ENCODE measurements around the gene DPEP3.

DPEP3 gene

DNA sequence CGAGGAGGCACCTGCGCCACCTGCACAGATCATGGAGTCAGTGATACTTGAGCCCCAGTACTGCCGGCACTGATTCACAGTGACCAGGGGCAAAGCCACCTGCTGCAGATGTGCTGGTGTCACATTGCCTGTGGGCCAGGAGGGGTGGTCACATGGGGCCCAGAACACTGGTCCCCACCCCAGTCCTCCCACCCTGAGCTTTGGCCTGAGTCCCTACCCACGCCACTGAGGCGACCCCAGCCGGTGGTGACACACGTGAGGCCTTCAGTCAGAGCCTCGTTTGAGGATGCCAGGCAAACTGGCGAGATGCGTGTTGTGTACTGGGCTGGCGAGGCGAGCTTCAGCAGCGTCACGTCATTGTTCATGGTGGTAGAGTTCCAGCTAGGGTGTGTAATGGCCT is 50.1 kb downstream of the DPEP3 start:
- H3K4me3 ChIP-seq (ENCODE audit: low read depth, low read length, poor library complexity, severe bottlenecking) = no peak overlapping the region
- H3K36me3 ChIP-seq (ENCODE audit: insufficient read depth, low read length) = peaks cover 37% of the 10 kb centered on the region; the same call in 1 of the 2 replicates
- no peaks in the 10 kb centered on the region for H3K27me3 ChIP-seq (ENCODE audit: insufficient read depth, low read length)
- no peaks in the 10 kb centered on the region for H3K9me3 ChIP-seq (ENCODE audit: low read length)
- H3K9me2 ChIP-seq (ENCODE audit: low read depth, low read length) = no peaks in the 10 kb centered on the region
- no peak overlapping the region for H3K27ac ChIP-seq (ENCODE audit: low read depth, low read length, poor library complexity, severe bottlenecking)
- no peak overlapping the region for H2AFZ ChIP-seq (ENCODE audit: low read length)
- H3K4me1 ChIP-seq (ENCODE audit: insufficient read depth, low read length, severe bottlenecking) = peaks cover 25% of the 10 kb centered on the region
- H3F3A ChIP-seq (ENCODE audit: insufficient read depth, low read length) = no peaks in the 10 kb centered on the region
- H3K79me2 ChIP-seq (ENCODE audit: insufficient read depth, low read length) = no peaks in the 10 kb centered on the region
- no peak overlapping the region for H3K9ac ChIP-seq (ENCODE audit: low read length)
- TF ChIP-seq EZH2 (IDR thresholded peaks at IDR 0.05; ENCODE audit: borderline replicate concordance, low read length) = no peak
- no peak for TF ChIP-seq CTCF (IDR thresholded peaks at IDR 0.05; ENCODE audit: low read length)
- H3K4me2 ChIP-seq (ENCODE audit: low read length) = no peak overlapping the region
- H4K20me1 ChIP-seq (ENCODE audit: insufficient read depth, low read length) = no peaks in the 10 kb centered on the region

GRCh38 chr16:67928561-67929364 is 51.5 kb downstream of the DPEP3 start:
- H2AFZ ChIP-seq (ENCODE audit: low read length) = no peak overlapping the region
- H4K20me1 ChIP-seq (ENCODE audit: insufficient read depth, low read length) = no peaks in the 10 kb centered on the region
- H3K27me3 ChIP-seq (ENCODE audit: insufficient read depth, low read length) = no peaks in the 10 kb centered on the region
- H3K36me3 ChIP-seq (ENCODE audit: insufficient read depth, low read length) = peaks cover 24% of the 10 kb centered on the region; the same call in 1 of the 2 replicates
- no peak overlapping the region for H3K27ac ChIP-seq (ENCODE audit: low read depth, low read length, poor library complexity, severe bottlenecking)
- no peak overlapping the region for H3K4me3 ChIP-seq (ENCODE audit: low read depth, low read length, poor library complexity, severe bottlenecking)
- no peaks in the 10 kb centered on the region for H3K9me3 ChIP-seq (ENCODE audit: low read length)
- TF ChIP-seq EZH2 (IDR thresholded peaks at IDR 0.05; ENCODE audit: borderline replicate concordance, low read length) (no peak), CTCF (IDR thresholded peaks at IDR 0.05; ENCODE audit: low read length) (peak; percentile 91)
- no peak overlapping the region for H3K9ac ChIP-seq (ENCODE audit: low read length)
- no peaks in the 10 kb centered on the region for H3K79me2 ChIP-seq (ENCODE audit: insufficient read depth, low read length)
- peaks cover 14% of the 10 kb centered on the region for H3K4me1 ChIP-seq (ENCODE audit: insufficient read depth, low read length, severe bottlenecking)
- H3K4me2 ChIP-seq (ENCODE audit: low read length) = no peak overlapping the region
- no peaks in the 10 kb centered on the region for H3F3A ChIP-seq (ENCODE audit: insufficient read depth, low read length)
- H3K9me2 ChIP-seq (ENCODE audit: low read depth, low read length) = no peaks in the 10 kb centered on the region

- TF ChIP-seq CTCF (IDR thresholded peaks at IDR 0.05; ENCODE audit: low read length) = no peak
- TF ChIP-seq EZH2 (IDR thresholded peaks at IDR 0.05; ENCODE audit: borderline replicate concordance, low read length) = no peak
- Histone ChIP-seq H2AFZ (ENCODE audit: low read length) (no peak overlapping the region), H3K4me3 (ENCODE audit: low read depth, low read length, poor library complexity, severe bottlenecking) (no peak overlapping the region), H3K9ac (ENCODE audit: low read length) (no peak overlapping the region), H3K4me2 (ENCODE audit: low read length) (no peak overlapping the region), H3F3A (ENCODE audit: insufficient read depth, low read length) (no peaks in the 10 kb centered on the region), H4K20me1 (ENCODE audit: insufficient read depth, low read length) (no peaks in the 10 kb centered on the region), H3K9me3 (ENCODE audit: low read length) (no peaks in the 10 kb centered on the region), H3K9me2 (ENCODE audit: low read depth, low read length) (no peaks in the 10 kb centered on the region), H3K27me3 (ENCODE audit: insufficient read depth, low read length) (no peaks in the 10 kb centered on the region), H3K79me2 (ENCODE audit: insufficient read depth, low read length) (no peaks in the 10 kb centered on the region), H3K4me1 (ENCODE audit: insufficient read depth, low read length, severe bottlenecking) (peaks cover 14% of the 10 kb centered on the region), H3K27ac (ENCODE audit: low read depth, low read length, poor library complexity, severe bottlenecking) (no peak overlapping the region), H3K36me3 (ENCODE audit: insufficient read depth, low read length) (peaks cover 20% of the 10 kb centered on the region; the same call in 1 of the 2 replicates)
Measured at GRCh38 chr16:67928147-67928546, 52.2 kb downstream of the DPEP3 start.

Measured in OCI-LY1 (cell line).